LNCAP (cell line): ENCODE measurements around the gene FHIT.

Experiments used
- TF ChIP-seq, protein P1 (sequence below): fragments of 450-650 bp; IDR thresholded peaks from 2 replicates; pipeline ENCODE4 v1.5.1; 2017; ENCODE audit warnings: mild to moderate bottlenecking

Gene FHIT

DNA sequence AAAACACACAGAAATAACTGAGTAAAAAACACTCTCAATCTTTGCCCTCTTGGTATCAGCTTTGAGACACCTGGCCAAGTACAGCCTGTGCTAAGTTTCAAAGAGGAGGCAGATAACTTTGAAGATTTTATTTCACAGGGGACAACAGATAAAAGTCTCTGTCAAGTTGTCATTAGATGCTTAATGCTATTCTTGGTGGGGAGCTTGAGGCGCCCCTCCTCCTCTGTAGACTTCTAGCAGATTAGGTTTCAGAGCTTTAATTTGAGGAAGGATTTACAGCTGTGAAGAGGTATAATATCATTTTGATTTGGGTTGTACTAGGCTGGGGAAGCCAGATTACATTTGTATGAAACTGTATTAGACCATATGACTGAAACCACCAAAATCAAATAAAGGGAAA is 620.3 kb downstream of the FHIT start:
- TF ChIP-seq, protein P1, sequence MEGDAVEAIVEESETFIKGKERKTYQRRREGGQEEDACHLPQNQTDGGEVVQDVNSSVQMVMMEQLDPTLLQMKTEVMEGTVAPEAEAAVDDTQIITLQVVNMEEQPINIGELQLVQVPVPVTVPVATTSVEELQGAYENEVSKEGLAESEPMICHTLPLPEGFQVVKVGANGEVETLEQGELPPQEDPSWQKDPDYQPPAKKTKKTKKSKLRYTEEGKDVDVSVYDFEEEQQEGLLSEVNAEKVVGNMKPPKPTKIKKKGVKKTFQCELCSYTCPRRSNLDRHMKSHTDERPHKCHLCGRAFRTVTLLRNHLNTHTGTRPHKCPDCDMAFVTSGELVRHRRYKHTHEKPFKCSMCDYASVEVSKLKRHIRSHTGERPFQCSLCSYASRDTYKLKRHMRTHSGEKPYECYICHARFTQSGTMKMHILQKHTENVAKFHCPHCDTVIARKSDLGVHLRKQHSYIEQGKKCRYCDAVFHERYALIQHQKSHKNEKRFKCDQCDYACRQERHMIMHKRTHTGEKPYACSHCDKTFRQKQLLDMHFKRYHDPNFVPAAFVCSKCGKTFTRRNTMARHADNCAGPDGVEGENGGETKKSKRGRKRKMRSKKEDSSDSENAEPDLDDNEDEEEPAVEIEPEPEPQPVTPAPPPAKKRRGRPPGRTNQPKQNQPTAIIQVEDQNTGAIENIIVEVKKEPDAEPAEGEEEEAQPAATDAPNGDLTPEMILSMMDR: no peak

DNA sequence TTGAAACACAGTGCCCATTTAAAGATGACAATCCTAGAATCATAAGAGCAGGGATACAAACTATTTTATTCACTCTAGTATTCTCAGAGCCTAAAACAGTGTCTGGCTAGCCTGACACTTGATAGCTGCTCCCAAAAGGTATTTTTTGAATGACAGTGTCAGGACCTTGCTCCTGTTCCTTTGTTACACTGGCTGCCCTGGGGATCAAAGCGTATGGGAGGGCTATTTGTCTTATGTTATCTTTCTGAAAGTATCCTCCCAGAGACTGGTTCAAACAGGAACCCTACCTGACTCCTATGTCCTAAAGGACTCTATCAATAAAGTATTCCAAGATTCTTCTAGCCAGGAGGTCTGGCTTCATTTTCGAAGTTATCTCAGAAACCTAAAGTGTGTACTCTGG is 621.4 kb downstream of the FHIT start:
- TF ChIP-seq, protein P1: no peak

DNA sequence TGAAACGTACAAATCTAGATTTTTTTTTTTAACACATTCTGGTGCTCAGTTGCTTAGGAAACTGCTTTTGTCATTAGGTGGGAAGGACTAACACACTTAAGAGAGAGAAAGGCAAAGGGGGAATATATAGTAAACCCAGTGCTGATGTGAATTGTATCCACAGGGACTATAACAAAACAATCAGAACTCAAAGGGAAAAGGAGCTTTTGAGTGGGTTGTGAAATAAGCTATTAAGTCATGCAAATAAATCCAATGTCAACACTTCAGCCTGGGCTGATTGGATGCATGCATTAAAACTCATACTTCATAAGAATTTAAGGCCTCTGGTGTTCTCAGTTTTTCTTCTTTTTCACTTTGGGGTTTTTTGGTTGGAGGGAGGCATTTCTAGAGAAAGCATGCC is 628.9 kb downstream of the FHIT start:
- TF ChIP-seq, protein P1: no peak

DNA sequence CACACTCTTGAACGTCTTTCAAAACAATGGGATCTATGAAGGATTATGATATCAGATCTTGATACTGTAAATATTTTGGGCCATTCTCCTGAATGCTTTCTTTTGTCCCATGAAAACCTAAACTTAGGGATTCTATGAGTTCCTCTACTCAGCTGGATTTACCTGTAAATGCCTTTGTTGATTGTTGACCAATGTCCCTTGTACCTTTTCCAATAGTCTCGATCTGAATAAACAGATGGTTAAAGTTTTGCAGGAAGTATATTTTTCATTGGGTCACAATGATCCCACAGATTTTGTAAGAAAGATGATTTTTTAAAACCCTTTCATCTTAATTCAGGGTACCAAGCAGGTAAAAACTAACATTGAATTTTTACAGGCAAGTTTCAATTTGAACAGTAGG is 634.1 kb downstream of the FHIT start:
- TF ChIP-seq, protein P1: no peak

DNA sequence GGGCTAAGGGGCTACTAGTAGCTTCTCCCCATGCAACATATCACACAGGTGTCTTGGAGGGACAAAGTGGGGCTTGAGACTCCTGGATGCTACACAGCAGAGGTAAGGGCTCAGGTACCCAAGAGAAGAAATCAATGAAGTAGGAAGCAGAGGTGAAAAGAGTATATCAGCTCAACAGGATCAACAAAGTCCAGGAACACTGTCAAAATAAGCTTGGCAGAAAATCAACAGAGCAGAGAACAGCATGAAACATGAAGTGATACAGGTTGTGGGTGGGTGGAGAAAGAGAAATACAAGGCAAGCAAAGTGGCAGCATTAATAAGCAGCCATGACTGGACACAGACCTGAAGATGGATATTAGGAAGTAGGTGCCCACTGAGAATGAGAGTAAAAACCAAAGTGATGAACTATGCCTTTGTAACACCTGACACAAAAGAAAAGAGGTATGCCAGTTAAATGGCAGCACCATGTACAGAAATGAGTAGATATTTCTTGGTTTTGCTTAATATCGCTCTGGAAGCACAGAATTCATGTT is 637.4 kb downstream of the FHIT start:
- TF ChIP-seq, protein P1: no peak

DNA sequence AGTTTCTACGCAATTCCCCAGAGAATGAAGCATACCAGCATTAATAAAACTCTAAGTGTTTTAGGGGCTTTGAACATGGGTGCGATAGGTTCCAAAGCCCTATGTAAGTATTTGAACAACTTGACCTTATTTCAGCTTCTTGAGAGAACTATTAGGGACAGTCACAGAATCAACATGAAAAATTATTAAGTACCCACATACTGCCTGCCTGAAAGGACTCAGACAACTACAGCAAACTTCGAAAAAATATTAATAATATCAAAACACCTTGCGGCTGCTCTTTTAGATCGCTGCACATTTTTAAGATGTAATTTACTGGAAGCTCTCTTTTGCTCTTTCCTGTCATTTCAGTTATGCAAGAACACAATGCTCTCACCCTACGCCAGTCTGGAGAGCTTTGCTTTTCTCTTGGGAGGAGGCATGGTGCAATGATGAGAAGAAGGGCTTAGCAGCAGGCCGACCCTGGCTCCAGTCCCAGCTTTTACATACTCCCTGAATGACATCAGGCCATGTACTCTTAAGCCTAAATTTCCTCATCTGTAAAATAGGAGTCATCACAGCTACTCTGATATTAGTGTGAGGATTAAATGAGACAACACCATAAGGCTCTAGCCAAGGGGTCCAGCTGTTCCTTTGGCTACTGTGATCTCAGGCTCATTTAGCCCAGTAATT is 640.7 kb downstream of the FHIT start:
- TF ChIP-seq, protein P1: no peak

DNA sequence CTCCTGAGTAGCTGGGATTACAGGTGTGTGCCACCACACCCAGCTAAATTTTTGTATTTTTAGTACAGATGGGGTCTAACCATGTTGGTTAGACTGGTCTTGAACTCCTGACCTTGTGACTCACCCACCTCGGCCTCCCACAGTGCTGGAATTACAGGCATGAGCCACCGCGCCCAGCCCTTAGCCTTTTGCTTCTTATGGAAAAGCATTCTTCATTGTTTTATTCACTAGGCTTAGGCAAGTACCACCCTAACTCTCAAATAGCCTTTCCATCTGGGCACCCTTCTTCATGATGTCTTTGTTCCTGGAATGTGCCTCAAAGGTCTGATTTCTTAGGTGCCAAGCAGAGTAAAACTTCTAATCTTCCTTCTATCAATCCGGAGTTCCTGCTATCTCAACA is 641.8 kb downstream of the FHIT start:
- TF ChIP-seq, protein P1: no peak

DNA sequence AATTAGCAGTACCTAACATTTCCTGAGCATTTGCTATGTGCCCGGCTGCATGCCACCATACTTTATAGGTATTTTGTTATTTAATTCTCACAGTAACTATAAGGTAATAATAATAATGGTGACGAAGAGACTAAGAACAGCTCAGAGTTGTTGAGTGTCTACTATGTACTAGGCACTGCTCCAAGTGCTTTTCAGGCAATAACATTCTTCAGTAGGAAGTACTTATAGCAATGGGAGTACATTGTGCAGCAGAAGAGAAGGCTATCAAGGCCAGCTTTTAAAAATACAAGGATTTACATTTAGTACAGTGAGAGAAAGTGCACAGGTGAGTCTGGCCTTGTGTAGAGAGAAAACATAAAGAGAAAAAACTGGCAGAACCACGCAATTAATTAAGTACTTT is 647.4 kb downstream of the FHIT start:
- TF ChIP-seq, protein P1: no peak
